OCI-LY7 (cell line): ENCODE results near the gene NUP88. TPM values are rescaled to one million over a fixed set of nuclear protein-coding genes. Genes with fewer than 3 reads are reported as not detected.

Experiments
- BruUV-seq: library from RNA; stranded (reverse); fragments of 400-500 nt; replicated peaks from 2 replicates; lab custom pipeline; 2021; lab: Mats Ljungman, UMichigan
- CTCF ChIA-PET: fragments of 300-600 bp; sonication (Branson Sonifier 250); formaldehyde crosslinking; loops from one replicate; lab custom pipeline; 2022; ENCODE audit warnings: antibody characterized with exemption; ENCODE audit not compliant: unreplicated experiment; lab: Charles Lee
- POLR2A ChIA-PET: fragments of 300-600 bp; sonication (Branson Sonifier 250); formaldehyde crosslinking; loops from one replicate; lab custom pipeline; 2022; ENCODE audit warnings: antibody characterized with exemption; lab: Charles Lee
- DNase-seq: peaks from one replicate; pipeline ENCODE4 v3.0.0-alpha.2; 2015; ENCODE audit warnings: low spot score
- H2AFZ ChIP-seq: fragments of 200-600 bp; sonication (generic), shearing (Covaris generic); 2 replicates; pipeline ENCODE4 v1.6.1; 2014; ENCODE audit warnings: mild to moderate bottlenecking, antibody characterized with exemption, low read length, moderate library complexity
- H3K27ac ChIP-seq: fragments of 200-600 bp; sonication (generic); 2 replicates; pipeline ENCODE4 v1.5.1; 2014; ENCODE audit warnings: mixed run types, low read depth, mild to moderate bottlenecking, moderate library complexity, low read length, inconsistent platforms; ENCODE audit not compliant: poor library complexity, severe bottlenecking
- H3K36me3 ChIP-seq: fragments of 200-600 bp; sonication (generic); 2 replicates; pipeline ENCODE4 v1.6.1; 2014; ENCODE audit warnings: mild to moderate bottlenecking, antibody characterized with exemption, low read length, moderate library complexity, mixed read lengths; ENCODE audit not compliant: insufficient read depth
- H3K4me1 ChIP-seq: fragments of 200-600 bp; sonication (generic); 2 replicates; pipeline ENCODE4 v1.5.1; 2014; ENCODE audit warnings: mild to moderate bottlenecking, low read length; ENCODE audit not compliant: insufficient read depth, poor library complexity, severe bottlenecking
- H3K4me2 ChIP-seq: fragments of 200-600 bp; sonication (generic); 2 replicates; pipeline ENCODE4 v1.6.1; 2014; ENCODE audit warnings: mild to moderate bottlenecking, low read length
- H3K4me3 ChIP-seq: fragments of 200-600 bp; sonication (generic); 2 replicates; pipeline ENCODE4 v1.5.1; 2014; ENCODE audit warnings: mild to moderate bottlenecking, low read depth, low read length; ENCODE audit not compliant: poor library complexity, severe bottlenecking
- H3K79me2 ChIP-seq: fragments of 200-600 bp; sonication (generic); 2 replicates; pipeline ENCODE4 v1.6.1; 2016; ENCODE audit warnings: low read depth, mild to moderate bottlenecking, low read length, moderate library complexity, mixed read lengths; ENCODE audit not compliant: insufficient read depth
- H3K9me2 ChIP-seq: fragments of 200-600 bp; sonication (generic); 2 replicates; pipeline ENCODE4 v1.6.1; 2016; ENCODE audit warnings: mild to moderate bottlenecking, low read length, mixed read lengths; ENCODE audit not compliant: insufficient read depth
- H3K9me3 ChIP-seq: fragments of 200-600 bp; sonication (generic); 2 replicates; pipeline ENCODE4 v1.6.1; 2014; ENCODE audit warnings: mild to moderate bottlenecking, mixed run types, low read length, mixed read lengths
- H4K20me1 ChIP-seq: fragments of 200-600 bp; sonication (generic); 2 replicates; pipeline ENCODE4 v1.6.1; 2014; ENCODE audit warnings: mild to moderate bottlenecking, antibody characterized with exemption, low read length, moderate library complexity, mixed read lengths; ENCODE audit not compliant: insufficient read depth
- CTCF ChIP-seq: fragments of 200-600 bp; sonication (generic); conservative IDR thresholded peaks from 2 replicates; pipeline ENCODE4 v1.5.1; 2014; ENCODE audit warnings: mild to moderate bottlenecking, antibody characterized with exemption, low read length, moderate library complexity, mixed read lengths
- EZH2phosphoT487 ChIP-seq: fragments of 200-600 bp; sonication (generic); IDR thresholded peaks from 2 replicates; pipeline ENCODE4 v1.6.1; 2018; ENCODE audit warnings: low read depth, borderline replicate concordance, mild to moderate bottlenecking, mixed run types, antibody characterized with exemption, low read length, moderate library complexity, mixed read lengths
- intact Hi-C: fragments of 100-400 bp; cut with micrococcal nuclease; formaldehyde crosslinking; loops from one replicate; pipeline ENCODE4 v1.10.0; 2022; ENCODE audit not compliant: unreplicated experiment
- total RNA-seq, 2 experiments: library from RNA; depleted of rRNA in 1 of 2; stranded (reverse); fragments of >200 nt in 1 of 2; shearing (Covaris generic) in 1 of 2; gene quantifications; 2 replicates each; pipeline ENCODE4 v1.2.3, GENCODE V29; 2014 to 2022

Gene NUP88
- total RNA-seq, 2 experiments from 2014 or later, result 238 to 262 TPM

DNA sequence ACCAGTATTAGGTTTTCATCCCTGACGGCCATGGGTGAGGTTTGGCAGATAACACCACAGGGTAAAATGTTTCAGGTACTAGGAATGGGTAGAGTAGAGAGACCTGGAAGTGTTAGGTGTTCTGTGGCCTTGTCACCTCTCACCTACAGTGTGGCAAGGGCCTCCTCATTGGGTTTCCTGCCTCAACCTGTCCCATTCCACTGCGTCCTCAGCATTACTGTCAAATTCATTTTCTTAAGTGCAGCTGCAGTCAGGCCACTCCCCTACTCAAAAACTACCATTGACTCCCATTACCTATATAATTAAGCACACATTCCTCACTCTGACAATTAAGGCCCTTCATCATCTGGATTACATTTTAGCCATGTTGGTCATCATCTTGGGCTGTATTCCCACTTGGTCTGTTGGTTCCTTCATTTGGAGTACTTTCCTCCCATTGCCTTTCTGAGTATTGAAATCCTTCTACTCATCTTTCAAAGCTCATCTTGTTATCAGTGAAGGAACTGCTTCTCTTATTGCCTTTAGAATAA is 64.5 kb downstream of the NUP88 start:
- intact Hi-C loops, result no loop called here
- DNase-seq, result no peak
- no peak for TF ChIP-seq EZH2phosphoT487
- TF ChIP-seq CTCF, result no peak
- H4K20me1 ChIP-seq, result no peaks in the 10 kb centered on the region
- no peaks in the 10 kb centered on the region for H3K79me2 ChIP-seq
- CTCF ChIA-PET, result no interaction called here
- no TSS peak for BruUV-seq
- H3K4me3 ChIP-seq, result no peak overlapping the region
- POLR2A ChIA-PET, result no interaction called here
- no peaks in the 10 kb centered on the region for H3K9me2 ChIP-seq
- H3K36me3 ChIP-seq, result peaks cover 89% of the 10 kb centered on the region
- H3K4me2 ChIP-seq, result no peak overlapping the region
- H2AFZ ChIP-seq, result no peak overlapping the region
- no peaks in the 10 kb centered on the region for H3K4me1 ChIP-seq
- no peak overlapping the region for H3K27ac ChIP-seq
- H3K9me3 ChIP-seq, result no peaks in the 10 kb centered on the region

DNA sequence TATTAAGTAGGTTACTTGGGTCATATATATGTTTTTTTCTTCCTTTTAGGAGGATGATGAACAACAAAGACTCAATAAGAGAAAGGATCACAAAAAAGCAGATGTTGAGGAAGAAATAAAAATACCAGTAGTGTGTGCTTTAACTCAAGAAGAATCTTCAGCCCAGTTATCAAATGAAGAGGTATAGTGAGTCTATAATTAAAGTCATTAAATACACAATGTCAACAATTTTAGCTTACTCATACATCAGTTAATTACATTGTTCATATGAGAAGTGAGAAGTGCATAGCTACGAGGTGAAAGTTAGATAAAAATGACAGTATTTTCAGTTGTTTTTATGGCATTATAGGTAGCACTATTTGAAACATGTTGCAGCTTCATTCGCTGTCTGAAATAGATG is 65.2 kb downstream of the NUP88 start:
- TF ChIP-seq CTCF, result no peak
- no peak for TF ChIP-seq EZH2phosphoT487
- CTCF ChIA-PET, result no interaction called here

DNA sequence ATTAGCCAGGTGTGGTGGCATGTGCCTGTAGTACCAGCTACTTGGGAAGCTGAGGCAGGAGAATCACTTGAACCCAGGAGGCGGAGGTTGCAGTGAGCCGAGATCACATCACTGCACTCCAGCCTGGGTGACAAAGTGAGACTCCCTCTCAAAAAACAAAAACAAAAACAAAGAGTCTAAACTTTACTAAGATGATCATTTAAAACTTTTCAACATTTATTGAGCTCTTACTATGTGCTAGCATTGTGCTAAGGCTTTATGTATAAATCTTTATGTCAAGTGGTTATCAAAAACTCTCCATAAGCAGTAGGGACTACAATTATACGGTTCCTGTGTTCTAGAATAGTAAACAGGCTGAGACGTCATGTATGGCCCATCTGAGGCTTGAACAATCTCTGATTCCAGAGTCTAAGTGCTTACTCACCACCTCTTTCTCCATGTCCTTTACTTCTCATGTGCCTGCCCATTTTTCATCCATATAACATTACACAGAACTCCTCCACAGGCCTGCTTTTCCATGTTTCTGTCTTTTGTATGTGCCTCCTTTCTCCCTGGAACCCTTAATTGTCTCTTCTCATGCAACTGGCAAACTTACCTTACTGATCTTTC is 66.7 kb downstream of the NUP88 start:
- no TSS peak for BruUV-seq
- H2AFZ ChIP-seq, result no peak overlapping the region
- H3K9me3 ChIP-seq, result no peaks in the 10 kb centered on the region
- no peaks in the 10 kb centered on the region for H3K9me2 ChIP-seq
- no peak for TF ChIP-seq CTCF
- TF ChIP-seq EZH2phosphoT487, result no peak
- H3K79me2 ChIP-seq, result no peaks in the 10 kb centered on the region
- intact Hi-C loops, result no loop called here
- no peaks in the 10 kb centered on the region for H3K4me1 ChIP-seq
- DNase-seq, result no peak
- H3K4me3 ChIP-seq, result no peak overlapping the region
- ChIA-PET POLR2A (interaction anchor here (0.6 kb wide), 2 partner anchors 10 to 82 kb away, joined by 4 to 5 read pairs; no protein-coding TSS in a partner anchor), CTCF (no interaction called here)
- no peak overlapping the region for H3K4me2 ChIP-seq
- H4K20me1 ChIP-seq, result no peaks in the 10 kb centered on the region
- no peak overlapping the region for H3K27ac ChIP-seq
- H3K36me3 ChIP-seq, result peaks cover 90% of the 10 kb centered on the region

More for the DNA sequence above, 65.2 kb downstream of the NUP88 start:
- intact Hi-C loops, result no loop called here
- Histone ChIP-seq H3K9me2 (no peaks in the 10 kb centered on the region), H3K9me3 (no peaks in the 10 kb centered on the region), H3K27ac (no peak overlapping the region), H3K4me2 (no peak overlapping the region), H3K4me1 (no peaks in the 10 kb centered on the region), H3K36me3 (peaks cover 89% of the 10 kb centered on the region), H2AFZ (no peak overlapping the region), H3K79me2 (no peaks in the 10 kb centered on the region), H4K20me1 (no peaks in the 10 kb centered on the region), H3K4me3 (no peak overlapping the region)
- POLR2A ChIA-PET, result no interaction called here
- BruUV-seq, result TSS peak; percentile 7
- DNase-seq, result no peak
